ENCODE results near the gene PLEKHA5.

Gene PLEKHA5

GRCh38 chr12:19171731-19172130 lies 42.2 kb downstream of the PLEKHA5 start:
- in situ Hi-C loops (cut with HindIII; ENCODE audit: low sequenced_read_pairs): no loop called here
- no peak for TF ChIP-seq CTCF (IDR thresholded peaks at IDR 0.05; ENCODE audit: low read depth, low read length, missing control alignments)
- DNase-seq (ENCODE audit: low read depth): no peak
- H3K4me3 ChIP-seq (ENCODE audit: low read depth, low read length): no peak overlapping the region

- no peak for TF ChIP-seq CTCF (IDR thresholded peaks at IDR 0.05; ENCODE audit: low read depth, low read length, missing control alignments)
- DNase-seq (ENCODE audit: low read depth): no peak
- no peak overlapping the region for H3K4me3 ChIP-seq (ENCODE audit: low read depth, low read length)
- in situ Hi-C loops (cut with HindIII; ENCODE audit: low sequenced_read_pairs): no loop called here
Observed at GRCh38 chr12:19177754-19178153, 48.2 kb downstream of the PLEKHA5 start.

- H3K4me3 ChIP-seq (ENCODE audit: low read depth, low read length): no peak overlapping the region
- DNase-seq (ENCODE audit: low read depth): no peak
- TF ChIP-seq CTCF (IDR thresholded peaks at IDR 0.05; ENCODE audit: low read depth, low read length, missing control alignments): no peak
- in situ Hi-C loops (cut with HindIII; ENCODE audit: low sequenced_read_pairs): no loop called here
Observed at GRCh38 chr12:19179986-19180385, 50.5 kb downstream of the PLEKHA5 start.

GRCh38 chr12:19181666-19182426 lies 52.3 kb downstream of the PLEKHA5 start:
- peak; percentile 25 for TF ChIP-seq CTCF (IDR thresholded peaks at IDR 0.05; ENCODE audit: low read depth, low read length, missing control alignments)
- no peak for DNase-seq (ENCODE audit: low read depth)
- in situ Hi-C loops (cut with HindIII; ENCODE audit: low sequenced_read_pairs): no loop called here
- H3K4me3 ChIP-seq (ENCODE audit: low read depth, low read length): no peak overlapping the region

GRCh38 chr12:19183121-19183838 lies 53.7 kb downstream of the PLEKHA5 start:
- TF ChIP-seq CTCF (IDR thresholded peaks at IDR 0.05; ENCODE audit: low read depth, low read length, missing control alignments): peak; percentile 38
- in situ Hi-C loops (cut with HindIII; ENCODE audit: low sequenced_read_pairs): no loop called here
- DNase-seq (ENCODE audit: low read depth): no peak
- H3K4me3 ChIP-seq (ENCODE audit: low read depth, low read length): no peak overlapping the region

- in situ Hi-C loops (cut with HindIII; ENCODE audit: low sequenced_read_pairs): loop anchor here (5.0 kb wide), 1 partner anchor 48 kb away; no protein-coding TSS in a partner anchor
- no peak for DNase-seq (ENCODE audit: low read depth)
- no peak overlapping the region for H3K4me3 ChIP-seq (ENCODE audit: low read depth, low read length)
Observed at GRCh38 chr12:19185262-19185929, 55.9 kb downstream of the PLEKHA5 start.

More at GRCh38 chr12:19185262-19185929, 55.9 kb downstream of the PLEKHA5 start:
- TF ChIP-seq CTCF (IDR thresholded peaks at IDR 0.05; ENCODE audit: low read depth, low read length, missing control alignments): no peak

All from astrocyte of the cerebellum (primary cell).